A673 (cell line): ENCODE data around the gene HLA-C. TPM values are rescaled to one million over a fixed set of nuclear protein-coding genes. Genes with fewer than 3 reads are reported as not detected.
A peak's percentile ranks its signal among the peaks of the same experiment; 100 is the strongest.

Source experiments
- BruUV-seq: library from RNA; stranded (reverse); fragments of 400-500 nt; replicated peaks from 2 replicates; lab custom pipeline; 2021; lab: Mats Ljungman, UMichigan
- CTCF ChIA-PET: fragments of 300-600 bp; sonication (Branson Sonifier 250); formaldehyde crosslinking; loops from one replicate; lab custom pipeline; 2022; ENCODE audit warnings: antibody characterized with exemption; lab: Charles Lee
- POLR2A ChIA-PET: fragments of 300-600 bp; sonication (Branson Sonifier 250); formaldehyde crosslinking; loops from one replicate; lab custom pipeline; 2022; ENCODE audit warnings: antibody characterized with exemption; ENCODE audit not compliant: low non-redundant PET; lab: Charles Lee
- DNase-seq: peaks from one replicate; pipeline ENCODE4 v3.0.0-alpha.2; 2015; ENCODE audit warnings: low spot score
- H3K27ac ChIP-seq: fragments of 200-600 bp; sonication (generic); 2 replicates; pipeline ENCODE4 v1.5.1; 2016; ENCODE audit warnings: mixed run types, low read depth, mild to moderate bottlenecking, mixed read lengths, antibody characterized with exemption, low read length; ENCODE audit not compliant: poor library complexity, severe bottlenecking
- H3K27me3 ChIP-seq: fragments of 200-600 bp; sonication (generic); replicated peaks from 2 replicates; pipeline ENCODE4 v1.6.1; 2017; ENCODE audit warnings: mixed run types, low read depth, mild to moderate bottlenecking, mixed read lengths, antibody characterized with exemption, low read length; ENCODE audit not compliant: insufficient read depth, poor library complexity
- H3K36me3 ChIP-seq: fragments of 200-600 bp; sonication (generic); 2 replicates; pipeline ENCODE4 v1.6.1; 2016; ENCODE audit warnings: mixed run types, mild to moderate bottlenecking, mixed read lengths, antibody characterized with exemption, low read length; ENCODE audit not compliant: insufficient read depth, poor library complexity, severe bottlenecking
- H3K4me1 ChIP-seq: fragments of 200-600 bp; sonication (generic); 2 replicates; pipeline ENCODE4 v1.6.1; 2017; ENCODE audit warnings: mixed run types, mild to moderate bottlenecking, mixed read lengths, antibody characterized with exemption, low read length; ENCODE audit not compliant: insufficient read depth, poor library complexity, severe bottlenecking
- H3K4me3 ChIP-seq: fragments of 200-600 bp; sonication (generic); 2 replicates; pipeline ENCODE4 v1.5.1; 2016; ENCODE audit warnings: low read depth, mixed run types, mild to moderate bottlenecking, mixed read lengths, low read length; ENCODE audit not compliant: poor library complexity, severe bottlenecking
- H3K9me3 ChIP-seq: fragments of 200-600 bp; sonication (generic); 2 replicates; pipeline ENCODE4 v1.6.1; 2016; ENCODE audit warnings: mixed run types, low read depth, mild to moderate bottlenecking, mixed read lengths, antibody characterized with exemption, low read length; ENCODE audit not compliant: poor library complexity, severe bottlenecking
- CTCF ChIP-seq: fragments of 300-800, 200-600 bp; sonication (generic); conservative IDR thresholded peaks from 2 replicates; pipeline ENCODE4 v1.5.1; 2017; ENCODE audit warnings: low read depth, mild to moderate bottlenecking, antibody characterized with exemption, low read length, moderate library complexity, mixed read lengths
- EZH2 ChIP-seq: fragments of 200-600 bp; sonication (generic); IDR thresholded peaks from 2 replicates; pipeline ENCODE4 v1.6.1; 2017; ENCODE audit warnings: borderline replicate concordance, low read depth, mild to moderate bottlenecking, mixed read lengths, antibody characterized with exemption, low read length; ENCODE audit not compliant: poor library complexity, severe bottlenecking
- intact Hi-C: fragments of 100-400 bp; cut with micrococcal nuclease; formaldehyde crosslinking; loops from one replicate; pipeline ENCODE4 v1.10.0; 2022; ENCODE audit not compliant: unreplicated experiment
- total RNA-seq: library from RNA; stranded (reverse); gene quantifications from 2 replicates; pipeline ENCODE4 v1.2.3, GENCODE V29; 2021

The HLA-C gene
- total RNA-seq, 1 experiment from 2014 or later: 121 TPM

- ChIA-PET CTCF (no interaction called here), POLR2A (no interaction called here)
- Histone ChIP-seq H3K4me1 (no peaks in the 10 kb centered on the region), H3K4me3 (no peak overlapping the region), H3K9me3 (no peaks in the 10 kb centered on the region), H3K36me3 (no peaks in the 10 kb centered on the region), H3K27me3 (peaks cover 53% of the 10 kb centered on the region), H3K27ac (no peak overlapping the region)
- BruUV-seq: no TSS peak
- intact Hi-C loops: no loop called here
- DNase-seq: no peak
- TF ChIP-seq CTCF: peak; percentile 28; the same call in 1 of the 2 replicates
- no peak for TF ChIP-seq EZH2
Observed at GRCh38 chr6:31252625-31253024, 19.3 kb downstream of the HLA-C start.

- Histone ChIP-seq H3K36me3 (no peaks in the 10 kb centered on the region), H3K9me3 (no peaks in the 10 kb centered on the region), H3K4me3 (no peak overlapping the region), H3K4me1 (no peaks in the 10 kb centered on the region), H3K27me3 (peaks cover 65% of the 10 kb centered on the region), H3K27ac (no peak overlapping the region)
- POLR2A ChIA-PET: no interaction called here
- intact Hi-C loops: no loop called here
- TF ChIP-seq EZH2 (no peak), CTCF (no peak)
- no peak for DNase-seq
- no TSS peak for BruUV-seq
- CTCF ChIA-PET: no interaction called here
Observed at GRCh38 chr6:31251261-31251660, 20.6 kb downstream of the HLA-C start.

- no TSS peak for BruUV-seq
- Histone ChIP-seq H3K36me3 (no peaks in the 10 kb centered on the region), H3K4me1 (no peaks in the 10 kb centered on the region), H3K27me3 (peaks cover 68% of the 10 kb centered on the region), H3K9me3 (no peaks in the 10 kb centered on the region), H3K27ac (no peak overlapping the region), H3K4me3 (no peak overlapping the region)
- no peak for TF ChIP-seq CTCF
- no peak for TF ChIP-seq EZH2
- intact Hi-C loops: no loop called here
- DNase-seq: no peak
- ChIA-PET CTCF (no interaction called here), POLR2A (no interaction called here)
Observed at GRCh38 chr6:31249184-31249583, 22.7 kb downstream of the HLA-C start.
